GM18511 (cell line): ENCODE measurements around the gene OSBPL1A.

Source experiments
- ATAC-seq: cut with Tn5 transposase; IDR thresholded peaks from one replicate; pipeline ENCODE4 v1.9.1; 2021; ENCODE audit warnings: mild to moderate bottlenecking, moderate library complexity; ENCODE audit not compliant: unreplicated experiment

The OSBPL1A gene

GRCh38 chr18:24230766-24231165 lies 166.9 kb downstream of the OSBPL1A start:
- no peak for ATAC-seq

DNA sequence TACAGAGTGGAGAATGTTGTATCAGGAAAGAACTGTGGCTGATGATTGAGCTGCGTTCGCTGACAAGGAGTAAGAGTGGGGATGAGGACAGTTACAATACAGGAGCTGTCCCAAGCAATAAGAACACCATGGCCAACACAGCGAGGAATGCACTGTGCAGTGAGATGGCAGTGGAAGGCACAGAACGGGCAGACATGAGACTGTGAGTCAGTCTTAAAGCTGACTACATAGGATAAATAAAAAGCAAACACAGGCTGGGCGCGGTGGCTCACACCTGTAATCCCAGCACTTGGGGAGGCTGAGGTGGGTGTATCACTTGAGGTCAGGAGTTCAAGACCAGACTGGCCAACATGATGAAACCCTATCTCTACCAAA lies 169.0 kb downstream of the OSBPL1A start:
- ATAC-seq: no peak

GRCh38 chr18:24227977-24228666 lies 169.5 kb downstream of the OSBPL1A start:
- no peak for ATAC-seq

- no peak for ATAC-seq
Measured at GRCh38 chr18:24220318-24220688, 177.3 kb downstream of the OSBPL1A start.

GRCh38 chr18:24219561-24220317 lies 177.9 kb downstream of the OSBPL1A start:
- ATAC-seq: no peak

GRCh38 chr18:24214913-24215312 lies 182.7 kb downstream of the OSBPL1A start:
- ATAC-seq: no peak

GRCh38 chr18:24214144-24214543 lies 183.5 kb downstream of the OSBPL1A start:
- ATAC-seq: no peak

DNA sequence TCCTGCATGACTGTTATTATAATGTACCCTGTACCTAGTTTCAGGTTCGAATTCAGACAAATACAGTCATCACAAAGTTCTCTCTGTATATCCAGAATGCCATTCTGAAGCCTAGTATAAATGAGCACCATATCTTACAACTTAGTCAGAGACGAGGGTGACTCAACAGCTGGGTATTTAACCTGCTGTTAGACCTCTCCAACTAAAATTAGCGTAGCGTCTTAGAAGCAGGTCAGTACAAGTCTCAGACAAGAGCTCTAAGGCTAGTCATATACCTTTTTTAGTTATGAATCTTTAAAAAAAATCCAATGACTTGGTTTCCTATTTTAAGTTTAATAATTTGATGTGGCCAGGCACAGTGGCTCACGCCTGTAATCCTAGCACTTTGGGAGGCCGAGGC lies 184.7 kb downstream of the OSBPL1A start:
- no peak for ATAC-seq

GRCh38 chr18:24209558-24209957 lies 188.1 kb downstream of the OSBPL1A start:
- no peak for ATAC-seq

- ATAC-seq: no peak
Measured at GRCh38 chr18:24208270-24209035, 189.2 kb downstream of the OSBPL1A start.

DNA sequence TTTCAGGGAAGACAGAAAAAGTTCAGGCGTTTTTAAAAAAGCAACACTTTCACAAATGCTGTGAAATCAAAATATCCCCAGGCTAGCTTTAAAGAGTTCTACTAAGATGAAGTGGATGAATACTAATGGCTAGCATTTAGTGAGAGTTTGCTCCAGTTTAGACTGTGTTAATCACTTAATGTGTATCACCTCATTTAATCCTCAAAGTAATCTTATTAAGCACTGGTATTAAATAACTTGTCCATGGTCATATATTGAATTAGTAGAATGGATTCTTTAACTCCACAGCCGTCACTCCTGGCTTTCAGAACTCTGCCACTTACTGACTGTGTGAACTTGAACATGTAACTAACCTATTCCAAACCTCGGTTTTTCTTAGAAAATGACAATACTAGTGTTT lies 192.7 kb downstream of the OSBPL1A start:
- ATAC-seq: no peak

GRCh38 chr18:24201699-24202687 lies 195.6 kb downstream of the OSBPL1A start:
- no peak for ATAC-seq

- no peak for ATAC-seq
Measured at GRCh38 chr18:24200494-24201290, 196.9 kb downstream of the OSBPL1A start.

- no peak for ATAC-seq
Measured at GRCh38 chr18:24199372-24199962, 198.2 kb downstream of the OSBPL1A start.

GRCh38 chr18:24198461-24198860 lies 199.2 kb downstream of the OSBPL1A start:
- no peak for ATAC-seq

- no peak for ATAC-seq
Measured at GRCh38 chr18:24197412-24197811, 200.2 kb downstream of the OSBPL1A start.

GRCh38 chr18:24196764-24197163 lies 200.9 kb downstream of the OSBPL1A start:
- ATAC-seq: no peak

GRCh38 chr18:24195296-24196053 lies 202.1 kb downstream of the OSBPL1A start:
- ATAC-seq: no peak

- ATAC-seq: no peak
Measured at GRCh38 chr18:24190590-24190989, 207.0 kb downstream of the OSBPL1A start.
